ENCODE measurements around the gene RAD51AP2.
A peak's percentile ranks its signal among the peaks of the same experiment; 100 is the strongest.
"Not testable (repeated sequence)": the region's sequence is repeated elsewhere in the genome, so short reads cannot be mapped to it uniquely, and the experiment has no call there.

Gene RAD51AP2

GRCh38 chr2:17517481-17518211, 594 bp downstream of the RAD51AP2 start:
- Histone ChIP-seq H3K27ac (peak overlapping the region; percentile 70 to 79), H3K9me3 (no peaks in the 10 kb centered on the region), H3K4me3 (peak overlapping the region; percentile 47 to 57), H3K36me3 (no peaks in the 10 kb centered on the region), H3K4me1 (peaks cover 0 to 8% (median 3%) of the 10 kb centered on the region in 4 donors), H3K27me3 (no peaks in the 10 kb centered on the region)
- intact Hi-C loops (cut with DNase I; ENCODE audit: low total_unique reads): no loop called here
- no peak for TF ChIP-seq CTCF (IDR thresholded peaks at IDR 0.05)
- DNase-seq: no peak

- intact Hi-C loops (cut with DNase I; ENCODE audit: low total_unique reads): no loop called here
Observed at GRCh38 chr2:17515652-17516051, 2.6 kb downstream of the RAD51AP2 start.

GRCh38 chr2:17506736-17507616, 11.3 kb downstream of the RAD51AP2 start:
- Histone ChIP-seq H3K27me3 (peaks cover 0 to 3% of the 10 kb centered on the region in 2 donors), H3K4me1 (no peaks in the 10 kb centered on the region), H3K4me3 (no peak overlapping the region), H3K27ac (no peak overlapping the region), H3K9me3 (no peaks in the 10 kb centered on the region), H3K36me3 (no peaks in the 10 kb centered on the region)
- no peak for DNase-seq
- TF ChIP-seq CTCF (IDR thresholded peaks at IDR 0.05): no peak
- intact Hi-C loops (cut with DNase I; ENCODE audit: low total_unique reads): no loop called here

More at GRCh38 chr2:17515652-17516051, 2.6 kb downstream of the RAD51AP2 start:
- Histone ChIP-seq H3K27ac (no peak overlapping the region), H3K4me3 (no peak overlapping the region), H3K27me3 (no peaks in the 10 kb centered on the region), H3K4me1 (peaks cover 0 to 8% (median 3%) of the 10 kb centered on the region in 4 donors), H3K9me3 (no peaks in the 10 kb centered on the region), H3K36me3 (no peaks in the 10 kb centered on the region)
- DNase-seq: no peak
- no peak for TF ChIP-seq CTCF (IDR thresholded peaks at IDR 0.05)

- H3K4me3 ChIP-seq: no peak overlapping the region
- H3K4me1 ChIP-seq: no peaks in the 10 kb centered on the region
- no peak for TF ChIP-seq CTCF (IDR thresholded peaks at IDR 0.05)
- H3K27ac ChIP-seq: no peak overlapping the region
- no peaks in the 10 kb centered on the region for H3K9me3 ChIP-seq
- H3K36me3 ChIP-seq: no peaks in the 10 kb centered on the region
- intact Hi-C loops (cut with DNase I; ENCODE audit: low total_unique reads): no loop called here
- H3K27me3 ChIP-seq: no peaks in the 10 kb centered on the region
- no peak for DNase-seq
Observed at GRCh38 chr2:17497718-17498117, 20.5 kb downstream of the RAD51AP2 start.

- Histone ChIP-seq H3K9me3 (no peaks in the 10 kb centered on the region), H3K4me3 (no peak overlapping the region), H3K36me3 (no peaks in the 10 kb centered on the region), H3K27ac (no peak overlapping the region), H3K27me3 (no peaks in the 10 kb centered on the region), H3K4me1 (no peaks in the 10 kb centered on the region)
- DNase-seq: no peak
- intact Hi-C loops (cut with DNase I; ENCODE audit: low total_unique reads): no loop called here
- no peak for TF ChIP-seq CTCF (IDR thresholded peaks at IDR 0.05)
Observed at GRCh38 chr2:17495590-17495989, 22.6 kb downstream of the RAD51AP2 start.

- H3K27me3 ChIP-seq; H3K9me3 ChIP-seq; H3K27ac ChIP-seq; H3K4me3 ChIP-seq; H3K36me3 ChIP-seq; intact Hi-C loops (cut with DNase I; ENCODE audit: low total_unique reads); DNase-seq; H3K4me1 ChIP-seq: not testable (repeated sequence)
Observed at GRCh38 chr2:17490165-17490564, 28.1 kb downstream of the RAD51AP2 start.

- H3K27me3 ChIP-seq; DNase-seq; H3K27ac ChIP-seq; H3K4me3 ChIP-seq; H3K9me3 ChIP-seq; H3K4me1 ChIP-seq; H3K36me3 ChIP-seq; intact Hi-C loops (cut with DNase I; ENCODE audit: low total_unique reads): not testable (repeated sequence)
Observed at GRCh38 chr2:17488610-17489009, 29.6 kb downstream of the RAD51AP2 start.

All from tibial artery (tissue), 4 donors.